Cardiac fibroblast (primary cell): ENCODE data around the gene CDC42SE2.

Experiments used
- DNase-seq, 2 donors: peaks; one replicate each; pipeline versions ENCODE4 v3.0.0 to v3.0.0-alpha.2; 2010; ENCODE audit warnings: low read depth in 2 of 2
- H3K4me3 ChIP-seq, 2 donors: replicated peaks in 1 of 2; 1 replicate in 1 of 2; 2 replicates in 1 of 2; pipeline ENCODE4 v1.5.1; 2011; ENCODE audit warnings: low read depth in 2 of 2, low read length in 2 of 2, mild to moderate bottlenecking in 2 of 2, moderate library complexity in 1 of 2
- TF ChIP-seq, protein P1 (sequence below): IDR thresholded peaks from one replicate; pipeline ENCODE4 v1.5.1; 2011; ENCODE audit warnings: low read depth, mild to moderate bottlenecking, low read length, inconsistent platforms

CDC42SE2 gene

DNA sequence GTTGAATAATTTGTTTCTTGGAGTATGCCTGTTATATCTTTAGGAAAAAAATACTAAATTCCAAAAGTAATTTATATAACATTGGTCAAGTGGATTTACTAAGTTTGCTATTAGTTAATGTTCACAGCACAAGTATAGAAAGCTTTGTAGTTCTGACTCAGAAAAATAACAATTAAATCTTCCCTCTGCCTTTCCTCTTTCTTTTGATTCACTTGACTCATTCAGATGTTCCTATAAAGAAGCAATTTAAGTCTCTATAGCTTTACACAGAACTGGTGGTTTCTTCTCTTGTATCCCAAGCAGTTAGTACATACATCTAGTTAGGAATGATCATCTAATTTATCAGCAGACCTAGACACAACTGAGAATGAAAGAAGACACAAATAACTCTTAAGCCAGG, 4.5 kb upstream of the CDC42SE2 start:
- no peak overlapping the region for H3K4me3 ChIP-seq
- peak in 1 of 2 donors; percentile 31 for DNase-seq
- TF ChIP-seq, protein P1, sequence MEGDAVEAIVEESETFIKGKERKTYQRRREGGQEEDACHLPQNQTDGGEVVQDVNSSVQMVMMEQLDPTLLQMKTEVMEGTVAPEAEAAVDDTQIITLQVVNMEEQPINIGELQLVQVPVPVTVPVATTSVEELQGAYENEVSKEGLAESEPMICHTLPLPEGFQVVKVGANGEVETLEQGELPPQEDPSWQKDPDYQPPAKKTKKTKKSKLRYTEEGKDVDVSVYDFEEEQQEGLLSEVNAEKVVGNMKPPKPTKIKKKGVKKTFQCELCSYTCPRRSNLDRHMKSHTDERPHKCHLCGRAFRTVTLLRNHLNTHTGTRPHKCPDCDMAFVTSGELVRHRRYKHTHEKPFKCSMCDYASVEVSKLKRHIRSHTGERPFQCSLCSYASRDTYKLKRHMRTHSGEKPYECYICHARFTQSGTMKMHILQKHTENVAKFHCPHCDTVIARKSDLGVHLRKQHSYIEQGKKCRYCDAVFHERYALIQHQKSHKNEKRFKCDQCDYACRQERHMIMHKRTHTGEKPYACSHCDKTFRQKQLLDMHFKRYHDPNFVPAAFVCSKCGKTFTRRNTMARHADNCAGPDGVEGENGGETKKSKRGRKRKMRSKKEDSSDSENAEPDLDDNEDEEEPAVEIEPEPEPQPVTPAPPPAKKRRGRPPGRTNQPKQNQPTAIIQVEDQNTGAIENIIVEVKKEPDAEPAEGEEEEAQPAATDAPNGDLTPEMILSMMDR = no peak

DNA sequence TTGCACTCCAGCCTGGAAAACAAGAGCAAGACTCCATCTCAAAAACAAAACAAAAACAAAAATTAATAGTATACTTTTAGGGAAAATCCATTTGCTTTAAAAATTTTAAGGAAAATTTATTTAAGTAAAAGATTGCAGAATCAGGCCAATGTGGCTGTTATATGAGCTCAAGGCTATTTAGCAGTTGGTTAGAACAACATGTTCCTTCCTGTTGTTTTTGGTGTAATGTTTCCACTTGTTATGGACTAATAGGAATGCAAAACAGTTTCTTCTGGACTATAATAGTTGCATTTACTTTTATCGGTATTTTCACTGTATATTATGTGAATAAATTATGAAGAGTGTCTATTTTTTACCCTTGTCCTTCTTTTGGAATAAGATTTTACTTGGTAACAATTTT, 3.0 kb upstream of the CDC42SE2 start:
- DNase-seq = peak; percentile 9 to 48
- TF ChIP-seq, protein P1 = no peak
- no peak overlapping the region for H3K4me3 ChIP-seq

DNA sequence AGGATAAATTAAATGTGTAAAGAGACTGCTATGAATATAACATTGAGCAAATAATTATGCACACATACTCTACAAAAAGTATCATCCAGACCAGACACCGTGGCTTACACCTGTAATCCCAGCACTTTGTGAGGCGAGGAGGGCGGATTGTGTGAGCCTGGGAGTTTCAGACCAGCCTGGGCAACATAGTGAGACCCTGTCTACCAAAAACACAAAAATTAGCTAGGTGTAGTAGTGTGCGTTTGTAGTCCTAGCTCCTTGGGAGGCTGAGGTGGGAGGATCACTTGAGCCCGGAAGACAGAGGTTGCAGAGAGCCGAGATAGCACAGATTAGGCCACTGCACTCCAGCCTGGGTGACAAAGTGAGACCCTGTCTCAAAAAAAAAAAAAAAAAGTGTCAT, 2.4 kb upstream of the CDC42SE2 start:
- no peak for DNase-seq
- TF ChIP-seq, protein P1 = no peak
- H3K4me3 ChIP-seq = no peak overlapping the region

DNA sequence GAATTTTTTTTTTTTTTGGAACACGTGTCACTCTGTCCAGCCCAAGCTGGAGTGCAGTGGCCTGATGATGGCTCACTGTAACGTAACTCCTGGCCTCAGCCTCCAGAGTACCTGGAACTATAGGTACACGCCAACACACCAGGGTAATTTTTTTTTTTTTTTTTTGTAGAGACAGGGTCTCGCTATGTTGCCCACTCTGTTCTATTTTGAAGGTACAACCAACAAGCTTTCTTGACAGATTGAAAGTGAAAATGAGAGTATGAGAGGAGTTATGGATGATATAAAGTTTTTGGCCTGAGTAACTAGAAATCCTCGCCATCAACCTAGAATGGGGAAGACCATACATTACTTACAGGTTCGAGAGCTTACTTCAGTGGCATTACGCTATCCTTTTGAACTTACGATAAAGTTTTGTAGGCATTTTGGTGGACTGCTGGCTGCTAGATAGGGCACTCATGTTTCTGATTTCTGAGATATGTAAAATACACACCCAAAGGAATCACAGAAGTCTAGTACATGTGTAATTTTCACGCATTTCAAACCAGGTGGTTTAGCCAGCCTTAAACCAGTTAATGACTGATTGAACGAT, 806 bp upstream of the CDC42SE2 start:
- peak overlapping the region; percentile 84 to 96 for H3K4me3 ChIP-seq
- DNase-seq = peak; percentile 10 to 33
- TF ChIP-seq, protein P1 = no peak

DNA sequence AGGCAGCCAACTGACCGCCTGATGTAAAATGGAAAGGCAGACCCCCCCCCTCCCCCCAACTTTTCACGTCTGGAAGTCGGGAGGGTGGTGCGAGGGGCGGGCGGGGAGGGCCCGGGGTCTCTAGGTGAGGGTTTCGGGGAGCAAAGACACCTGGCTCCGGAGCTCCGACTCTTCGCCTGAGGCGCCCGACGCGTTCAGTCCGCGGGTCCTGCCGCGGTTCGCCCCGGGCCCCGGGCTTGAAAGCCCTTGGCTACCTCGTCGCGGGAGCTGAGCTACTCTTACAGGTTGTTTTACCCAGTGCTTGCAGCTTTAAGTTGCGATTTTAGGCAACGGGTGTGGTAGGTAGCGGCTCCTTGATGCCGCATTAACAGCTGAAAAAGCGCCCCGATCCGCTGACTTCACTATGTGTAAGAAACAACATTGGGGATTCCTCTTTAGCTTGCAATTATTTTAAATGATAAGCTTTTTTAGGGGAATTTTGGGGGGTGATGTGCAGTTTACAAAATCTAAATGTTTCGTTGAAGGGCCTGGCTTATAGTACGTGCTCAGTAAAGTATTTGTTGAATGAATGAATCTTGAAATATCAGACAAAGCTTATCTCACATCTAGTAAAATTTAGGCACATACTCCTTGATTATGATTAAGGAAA, 722 bp downstream of the CDC42SE2 start:
- peak overlapping the region; percentile 83 to 96 for H3K4me3 ChIP-seq
- TF ChIP-seq, protein P1 = no peak
- peak; percentile 27 to 32 for DNase-seq

DNA sequence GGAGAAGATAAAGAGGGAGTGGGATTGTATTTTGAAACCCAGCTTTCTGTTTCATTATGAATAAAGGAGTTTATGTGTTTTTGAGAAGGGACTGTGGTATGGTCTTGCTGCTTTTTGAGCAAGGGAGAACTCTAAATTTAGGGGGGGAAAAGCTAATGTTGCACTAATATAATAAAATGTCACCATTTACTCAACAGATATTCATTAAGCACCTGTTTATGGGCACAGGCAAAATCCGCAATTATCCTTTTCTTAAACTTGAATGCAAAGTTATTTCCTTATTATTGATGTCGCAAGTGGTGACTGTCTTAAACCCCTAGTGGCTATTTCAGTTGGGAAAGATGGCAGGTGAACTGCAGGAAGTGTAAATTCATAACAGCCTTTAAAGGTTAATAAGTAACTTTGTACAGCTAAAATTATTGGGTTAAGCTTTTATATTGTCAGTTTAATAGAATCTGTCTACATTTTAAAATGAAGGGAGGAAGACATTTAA, 1.5 kb downstream of the CDC42SE2 start:
- peak; percentile 20 to 55 for DNase-seq
- TF ChIP-seq, protein P1 = peak; percentile 36

More for the DNA sequence above, 1.5 kb downstream of the CDC42SE2 start:
- H3K4me3 ChIP-seq = peak overlapping the region; percentile 4 to 96
